C4-2B (cell line): ENCODE data around the gene TMEM151A.

Source experiments
- ZFX ChIP-seq: fragments of 450-650 bp; IDR thresholded peaks from 2 replicates; pipeline ENCODE4 v1.6.1; 2017
- TF ChIP-seq, protein P1 (sequence below): fragments of 450-650 bp; conservative IDR thresholded peaks from 2 replicates; pipeline ENCODE4 v1.5.1; 2017; ENCODE audit warnings: mild to moderate bottlenecking

DNA sequence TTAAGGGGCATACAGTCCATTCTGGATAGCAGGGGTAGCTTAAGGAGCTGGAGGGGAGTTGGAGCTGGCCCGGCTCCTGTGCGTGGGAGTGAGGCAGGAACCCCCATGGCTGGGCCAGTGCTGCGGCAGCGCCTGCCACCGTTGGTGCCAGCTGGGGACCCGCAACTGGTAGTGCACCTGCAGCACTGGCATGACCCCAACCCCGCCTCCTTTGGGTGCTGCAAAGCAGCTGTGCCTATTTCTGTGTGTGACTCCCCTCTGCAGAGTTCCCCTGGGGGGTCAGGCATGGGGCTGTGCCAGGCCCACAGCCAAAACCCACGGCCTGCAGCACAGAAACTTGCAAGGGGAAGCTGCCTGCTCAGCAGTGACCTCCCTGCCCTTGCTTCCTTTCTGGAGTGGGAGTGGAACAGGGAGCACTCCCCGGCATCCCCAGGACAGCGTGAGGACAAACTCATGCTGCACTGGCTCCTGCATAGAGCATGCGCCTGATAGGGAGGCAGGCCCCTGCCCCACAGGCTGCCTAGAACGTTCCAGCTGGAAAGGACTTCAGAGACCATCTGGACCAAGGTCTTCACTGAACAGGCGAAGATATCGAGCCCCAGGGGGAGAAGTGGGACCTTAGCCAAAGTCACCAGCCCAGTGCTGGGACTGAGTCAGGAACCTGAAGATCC lies 49.5 kb upstream of the TMEM151A start:
- TF ChIP-seq, protein P1, sequence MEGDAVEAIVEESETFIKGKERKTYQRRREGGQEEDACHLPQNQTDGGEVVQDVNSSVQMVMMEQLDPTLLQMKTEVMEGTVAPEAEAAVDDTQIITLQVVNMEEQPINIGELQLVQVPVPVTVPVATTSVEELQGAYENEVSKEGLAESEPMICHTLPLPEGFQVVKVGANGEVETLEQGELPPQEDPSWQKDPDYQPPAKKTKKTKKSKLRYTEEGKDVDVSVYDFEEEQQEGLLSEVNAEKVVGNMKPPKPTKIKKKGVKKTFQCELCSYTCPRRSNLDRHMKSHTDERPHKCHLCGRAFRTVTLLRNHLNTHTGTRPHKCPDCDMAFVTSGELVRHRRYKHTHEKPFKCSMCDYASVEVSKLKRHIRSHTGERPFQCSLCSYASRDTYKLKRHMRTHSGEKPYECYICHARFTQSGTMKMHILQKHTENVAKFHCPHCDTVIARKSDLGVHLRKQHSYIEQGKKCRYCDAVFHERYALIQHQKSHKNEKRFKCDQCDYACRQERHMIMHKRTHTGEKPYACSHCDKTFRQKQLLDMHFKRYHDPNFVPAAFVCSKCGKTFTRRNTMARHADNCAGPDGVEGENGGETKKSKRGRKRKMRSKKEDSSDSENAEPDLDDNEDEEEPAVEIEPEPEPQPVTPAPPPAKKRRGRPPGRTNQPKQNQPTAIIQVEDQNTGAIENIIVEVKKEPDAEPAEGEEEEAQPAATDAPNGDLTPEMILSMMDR: no peak
- no peak for TF ChIP-seq ZFX
